Epithelial cell of esophagus (primary cell): Measurements from ENCODE around the gene KCNK17.

Experiments used
- DNase-seq: peaks from one replicate; pipeline ENCODE4 v3.0.0; 2010; ENCODE audit warnings: low read depth
- H3K4me3 ChIP-seq: 2 replicates; pipeline ENCODE4 v1.5.1; 2011; ENCODE audit warnings: mild to moderate bottlenecking, low read length, control low read depth
- CTCF ChIP-seq: IDR thresholded peaks from 2 replicates; pipeline ENCODE4 v1.5.1; 2011; ENCODE audit warnings: low read depth, mild to moderate bottlenecking, low read length, control low read depth, inconsistent platforms; ENCODE audit not compliant: insufficient read depth; ENCODE audit errors: missing control alignments

The KCNK17 gene

DNA sequence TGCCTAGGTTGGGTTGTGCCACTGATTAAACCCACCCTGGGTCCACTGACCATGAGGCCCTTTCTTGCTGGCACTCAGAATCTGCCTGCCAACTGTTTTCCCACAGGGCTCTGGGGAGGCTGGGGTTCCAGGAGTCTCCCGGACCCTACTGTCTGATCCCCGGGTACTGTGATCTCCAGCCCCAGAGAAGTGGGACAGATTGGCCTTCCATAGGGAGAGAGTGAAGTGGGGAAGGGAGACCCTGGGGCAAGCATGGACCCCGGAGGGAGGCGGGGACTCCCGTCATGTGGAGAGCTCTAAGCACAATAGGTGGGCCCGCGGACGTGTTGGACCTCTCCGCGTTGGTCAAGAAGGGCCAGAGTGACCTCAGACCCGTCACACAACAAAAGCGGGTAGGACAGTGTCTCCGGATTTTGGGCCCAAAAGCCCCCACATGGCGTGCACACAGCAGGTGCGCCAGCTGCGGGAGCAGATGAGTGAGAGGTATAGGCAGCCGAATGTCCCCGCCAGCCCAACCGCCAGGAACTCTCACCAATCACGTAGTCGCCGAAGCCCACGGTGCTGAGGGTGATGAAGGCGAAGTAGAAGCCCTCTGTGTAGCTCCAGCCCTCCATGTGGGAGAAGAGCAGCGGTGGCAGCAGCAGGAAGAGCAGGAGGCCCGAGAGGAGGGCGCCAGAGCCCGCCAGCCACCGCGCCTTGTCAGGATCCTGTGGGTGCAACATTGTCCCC is 10.6 kb downstream of the KCNK17 start:
- DNase-seq = no peak
- TF ChIP-seq CTCF = no peak
- H3K4me3 ChIP-seq = no peak overlapping the region

DNA sequence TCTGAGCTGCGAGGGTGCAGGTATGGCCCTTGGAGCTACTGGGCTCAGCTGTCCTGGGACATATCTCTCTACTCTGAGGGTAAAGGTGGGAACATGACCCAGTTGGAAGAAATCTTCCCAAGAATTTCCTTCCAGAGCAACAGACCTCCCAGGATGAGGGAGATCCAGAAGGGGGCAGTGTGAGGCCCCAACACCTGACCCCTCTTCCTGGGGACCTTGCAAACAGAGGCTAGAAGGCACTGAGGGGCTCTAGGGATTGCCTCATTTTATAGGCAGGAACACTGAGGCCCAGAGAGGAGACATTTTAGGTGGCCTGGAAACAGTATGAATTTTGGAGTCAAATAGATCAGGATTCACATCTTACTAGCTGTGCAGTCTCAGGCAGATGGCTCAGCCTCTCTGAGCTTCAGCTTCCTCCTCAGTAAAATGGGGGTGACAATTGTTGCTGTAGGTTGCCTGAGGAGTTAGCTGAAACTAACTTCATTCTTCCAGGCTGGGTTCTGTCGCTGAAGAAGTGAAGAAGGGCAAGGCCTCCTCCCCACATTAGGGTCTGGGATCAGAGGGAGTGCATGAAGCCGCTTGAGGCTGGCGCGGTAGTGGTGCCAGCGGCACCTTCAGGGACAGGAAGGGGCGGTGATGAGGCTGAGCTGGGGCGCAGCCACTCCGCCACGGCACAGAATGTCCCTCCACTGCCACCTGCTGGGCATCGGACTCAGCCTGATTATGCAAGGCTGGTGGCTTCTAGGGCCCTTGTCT is 11.4 kb downstream of the KCNK17 start:
- DNase-seq = peak; percentile 67
- peak; percentile 88 for TF ChIP-seq CTCF
- H3K4me3 ChIP-seq = no peak overlapping the region

DNA sequence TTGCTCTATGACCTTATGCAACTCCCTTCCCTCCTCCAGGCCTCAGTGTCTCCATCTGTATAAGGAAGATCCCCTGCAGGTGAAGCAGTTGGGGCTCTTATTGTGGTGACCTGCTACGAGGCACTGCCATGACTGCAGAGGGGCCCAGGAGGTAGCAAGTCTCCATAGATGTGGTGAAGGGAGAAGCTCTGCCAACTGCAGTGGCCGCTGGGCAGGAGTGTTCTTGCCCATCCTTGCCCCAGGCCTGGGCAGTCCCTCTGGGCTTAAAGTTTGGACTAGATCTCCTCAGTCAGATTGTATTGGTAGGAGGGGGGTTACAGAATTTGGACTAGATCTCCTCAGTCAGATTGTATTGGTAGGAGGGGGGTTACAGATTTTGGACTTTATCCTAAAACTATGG is 12.2 kb downstream of the KCNK17 start:
- TF ChIP-seq CTCF = no peak
- H3K4me3 ChIP-seq = no peak overlapping the region
- DNase-seq = no peak

- no peak overlapping the region for H3K4me3 ChIP-seq
- TF ChIP-seq CTCF = no peak
- no peak for DNase-seq
These were observed 12.6 kb downstream of the KCNK17 start for GRCh38 chr6:39301606-39302005.

DNA sequence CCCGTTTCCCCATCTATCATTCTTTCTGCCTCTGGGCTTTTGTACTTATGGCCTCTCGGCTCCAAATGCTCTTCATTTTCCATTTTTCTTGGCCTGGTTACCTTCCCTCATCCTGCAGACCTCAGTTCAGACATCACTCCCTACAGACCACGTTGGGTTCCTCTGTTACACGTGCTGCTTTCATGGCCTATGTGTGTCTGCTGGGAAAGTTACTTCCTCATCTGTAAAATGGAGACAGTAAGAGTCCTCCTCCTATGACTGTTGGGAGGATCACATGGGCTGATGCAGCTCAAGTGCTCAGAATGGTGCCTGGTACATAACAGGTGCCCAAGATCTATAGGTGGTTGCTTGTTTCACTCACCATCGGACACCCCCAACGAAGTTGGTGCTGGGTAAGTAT is 13.5 kb downstream of the KCNK17 start:
- H3K4me3 ChIP-seq = no peak overlapping the region
- TF ChIP-seq CTCF = no peak
- no peak for DNase-seq

DNA sequence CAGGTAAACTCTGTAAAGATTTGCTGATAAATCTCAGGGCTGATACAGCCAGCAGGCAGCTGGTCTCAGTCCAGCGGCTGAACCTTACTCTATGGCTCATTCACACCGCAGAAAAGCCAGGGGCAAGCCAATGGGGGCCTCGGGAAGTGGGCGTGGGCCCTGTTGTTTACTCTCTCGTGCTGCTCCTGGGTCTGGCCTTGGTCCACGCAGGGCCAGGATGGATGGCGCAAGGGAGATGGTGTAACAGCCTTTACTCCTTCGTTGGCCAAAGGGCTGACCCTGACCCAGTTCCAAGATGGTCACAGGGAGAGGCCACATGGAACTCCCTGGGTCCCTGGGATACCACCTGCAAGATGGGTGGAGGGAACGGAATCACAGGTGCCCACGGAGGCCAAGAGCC is 16.2 kb downstream of the KCNK17 start:
- no peak for DNase-seq
- H3K4me3 ChIP-seq = no peak overlapping the region
- TF ChIP-seq CTCF = no peak
